GM21576 (cell line): ENCODE data around the gene C10orf90.

Experiments
- ATAC-seq: cut with Tn5 transposase; IDR thresholded peaks from one replicate; pipeline ENCODE4 v1.9.1; 2021; ENCODE audit warnings: mild to moderate bottlenecking, moderate library complexity; ENCODE audit not compliant: unreplicated experiment

Gene C10orf90

DNA sequence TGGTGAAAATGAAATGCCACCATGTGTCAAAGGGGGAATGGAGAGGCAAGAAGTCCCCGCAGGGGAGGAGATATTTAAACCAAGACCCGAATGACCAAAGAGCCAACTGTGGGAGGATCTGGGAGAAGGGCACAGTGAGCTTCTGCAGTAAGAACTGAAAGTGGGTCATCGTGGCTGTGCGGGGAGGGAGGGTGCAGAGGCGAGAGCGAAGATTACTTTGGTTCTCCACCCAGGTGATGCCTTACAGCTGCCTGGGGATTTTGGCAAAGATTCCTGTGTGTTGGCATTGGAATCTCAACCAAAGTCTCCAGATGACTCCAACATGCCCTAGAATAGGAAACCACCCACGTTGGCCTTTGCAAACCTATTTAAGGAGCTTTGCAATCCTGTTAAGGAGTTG lies 238.0 kb downstream of the C10orf90 start:
- ATAC-seq: no peak

DNA sequence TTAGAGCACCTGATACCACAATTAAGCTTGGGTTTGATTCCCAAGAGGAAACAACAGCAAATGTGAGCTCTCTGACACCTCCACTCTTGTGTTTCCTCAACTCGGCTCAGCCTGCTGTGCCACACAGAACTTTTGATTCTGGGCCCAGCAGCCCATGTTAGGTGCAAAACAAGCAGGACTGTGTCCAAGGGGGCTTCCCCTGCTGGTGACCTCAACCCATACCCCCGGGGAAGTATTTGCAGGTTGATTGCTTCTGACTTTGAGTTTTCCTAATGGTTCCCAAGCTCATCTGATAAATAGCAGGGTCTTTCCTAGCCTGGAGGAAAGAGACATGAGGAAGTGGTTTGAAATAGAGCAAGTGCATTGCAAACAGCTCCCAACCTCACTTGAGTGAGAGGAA lies 238.7 kb downstream of the C10orf90 start:
- ATAC-seq: no peak

DNA sequence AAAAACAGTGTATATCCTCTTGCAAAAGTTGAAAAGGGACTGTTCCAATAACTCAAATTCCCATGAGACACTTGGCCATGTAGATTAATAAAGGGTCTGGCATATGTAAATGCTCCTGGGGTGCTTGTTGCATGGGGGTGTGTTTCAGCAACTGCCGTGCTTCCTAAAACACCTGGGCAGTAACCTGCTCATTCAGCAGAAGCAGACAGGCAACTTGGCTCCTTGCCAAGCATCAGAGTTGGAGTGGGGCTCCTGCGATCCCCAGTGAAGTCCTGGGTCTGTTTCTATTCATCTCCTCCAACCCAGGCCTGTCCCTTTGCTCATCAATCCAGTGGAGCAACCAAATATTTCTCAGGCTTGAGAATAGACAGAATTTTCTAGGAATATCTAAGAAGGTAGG lies 240.0 kb downstream of the C10orf90 start:
- ATAC-seq: no peak

DNA sequence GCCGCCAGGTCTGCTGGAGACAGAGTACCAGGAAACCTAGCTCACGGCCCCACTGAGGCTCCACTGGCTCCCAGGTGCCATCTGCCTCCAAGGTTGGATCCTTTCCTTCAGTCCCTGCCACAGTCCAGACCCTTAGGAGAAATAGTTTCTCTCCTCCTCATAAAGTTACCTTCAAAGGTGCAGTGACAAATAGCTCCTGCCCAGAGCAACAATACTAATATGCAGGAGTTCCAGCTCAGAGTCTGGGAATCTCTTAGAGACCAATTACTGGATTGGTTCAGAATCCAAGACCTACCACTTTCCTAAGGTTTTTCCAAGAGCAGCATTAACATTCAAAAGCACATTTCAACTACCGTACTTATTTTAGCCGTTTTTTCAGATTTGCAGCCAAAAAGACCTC lies 241.2 kb downstream of the C10orf90 start:
- ATAC-seq: no peak

DNA sequence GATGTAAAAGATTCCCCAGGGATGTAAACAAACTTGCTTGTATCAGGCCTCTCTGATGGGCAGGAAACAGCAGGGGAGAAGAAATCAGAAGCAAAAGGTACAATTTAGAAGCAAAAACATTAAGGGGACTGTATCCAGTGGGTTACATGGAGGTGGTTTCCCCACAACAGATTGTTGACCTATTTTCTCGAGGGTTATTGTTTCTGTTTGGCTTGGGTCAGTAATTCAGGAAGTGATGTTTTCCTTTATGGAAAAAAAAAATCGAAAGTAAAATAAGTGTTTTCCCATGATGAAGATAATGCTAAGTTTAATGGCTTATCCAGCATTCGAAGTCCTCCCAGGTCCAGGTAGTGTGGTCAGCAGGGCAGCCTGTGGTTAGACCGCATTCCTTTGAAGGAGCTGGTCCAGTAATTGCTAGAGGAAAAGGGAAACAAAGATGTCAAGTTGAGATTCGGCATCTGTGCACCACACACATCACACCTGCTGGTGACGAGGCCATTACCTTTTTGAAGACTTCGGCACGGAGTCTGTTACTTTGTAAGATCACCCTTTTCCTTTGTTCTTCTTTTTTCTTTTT lies 244.9 kb downstream of the C10orf90 start:
- ATAC-seq: no peak

DNA sequence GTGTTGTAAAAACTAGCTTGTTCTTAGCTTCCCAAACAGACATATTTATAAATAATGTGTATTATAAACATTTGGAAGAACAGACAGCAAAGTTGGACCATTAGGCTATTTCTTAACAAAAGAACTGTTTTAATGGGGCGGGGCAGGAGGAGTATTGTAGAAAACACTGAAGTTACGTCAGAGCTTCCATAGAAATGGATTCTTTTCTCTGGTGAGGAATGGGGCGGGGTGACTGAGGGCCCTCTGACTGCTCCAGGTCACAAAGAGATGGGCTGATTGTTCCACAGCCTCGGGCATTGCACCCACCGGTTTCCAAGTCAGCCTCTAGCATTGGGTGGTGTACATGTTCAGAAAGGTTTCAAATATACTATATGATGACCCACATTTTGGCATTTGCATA lies 245.5 kb downstream of the C10orf90 start:
- ATAC-seq: no peak

DNA sequence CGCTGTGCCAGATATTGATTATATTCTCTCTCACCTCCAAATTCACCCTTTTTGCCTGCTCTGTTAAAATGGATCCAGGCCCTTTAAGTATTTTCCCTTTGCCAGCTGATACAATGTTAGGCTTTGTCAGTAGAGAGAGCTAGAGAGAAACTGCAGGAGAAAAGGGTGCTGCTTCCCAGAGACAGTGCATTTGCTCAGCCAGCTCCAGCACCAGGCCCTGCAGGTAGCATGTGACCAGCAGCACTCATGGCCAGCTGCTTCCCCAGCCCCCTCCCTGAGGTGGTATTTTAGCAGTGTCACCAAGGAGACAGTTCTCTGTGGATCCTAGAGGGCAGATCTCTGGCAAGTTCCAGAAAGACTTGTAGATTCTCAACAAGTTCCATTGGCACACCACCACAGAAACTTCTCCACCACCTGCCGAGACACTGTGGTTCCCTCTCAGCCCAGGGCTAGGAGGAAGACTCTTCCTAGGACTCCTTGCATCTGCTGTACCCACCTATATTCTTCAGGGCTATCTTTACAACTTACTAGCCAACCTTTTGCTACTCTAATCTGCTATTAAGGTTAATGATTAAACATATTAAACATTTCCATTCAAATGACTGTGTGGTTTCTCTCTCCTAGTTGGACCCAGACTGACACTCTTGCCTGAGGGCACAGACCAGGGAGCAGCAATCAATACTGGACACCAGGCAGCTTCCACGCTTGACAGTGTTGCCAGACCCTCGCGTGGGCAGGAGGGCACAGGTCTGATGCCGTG lies 246.6 kb downstream of the C10orf90 start:
- ATAC-seq: no peak

DNA sequence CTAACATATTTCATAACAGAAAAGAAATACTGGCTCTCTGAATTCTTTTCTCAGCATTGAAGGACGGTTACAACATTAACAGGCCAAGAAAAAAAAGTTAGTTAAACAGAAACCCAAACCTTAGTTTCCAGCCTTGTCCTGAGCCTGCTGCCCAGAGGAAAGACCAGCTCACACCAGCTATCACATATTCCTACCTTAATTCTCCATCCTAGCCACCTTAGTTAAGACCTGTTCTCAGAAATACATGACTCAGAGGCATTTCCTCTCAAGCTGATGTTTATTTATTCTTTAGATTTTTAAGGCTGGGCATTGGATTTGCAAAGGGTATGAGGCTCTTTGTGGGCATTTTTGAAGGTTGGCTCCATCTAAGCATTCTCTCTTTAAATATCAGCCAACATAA lies 247.9 kb downstream of the C10orf90 start:
- ATAC-seq: no peak

DNA sequence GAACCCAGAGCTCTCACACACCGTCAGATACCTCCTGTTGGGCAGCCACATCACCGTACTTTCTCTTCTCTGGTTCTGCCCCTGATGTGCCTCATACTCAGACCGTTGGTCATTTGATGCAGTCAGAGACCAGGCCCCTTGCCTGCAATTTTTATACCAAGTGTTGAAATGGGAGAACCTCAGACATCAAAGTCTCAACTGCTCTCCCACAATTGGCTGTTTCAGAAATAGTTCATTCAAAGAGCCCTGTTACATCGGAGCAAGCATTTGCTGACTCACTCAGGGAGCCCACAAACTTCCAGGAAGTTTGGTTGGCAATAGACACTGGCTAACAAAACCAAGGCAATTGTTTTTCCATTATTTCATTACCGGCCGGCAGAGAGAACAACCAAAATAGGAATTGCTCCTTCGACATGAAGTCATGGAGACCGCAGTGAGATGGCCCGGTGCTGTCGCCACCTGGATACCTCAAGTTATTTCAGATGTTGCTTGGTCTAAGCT lies 248.7 kb downstream of the C10orf90 start:
- ATAC-seq: no peak

DNA sequence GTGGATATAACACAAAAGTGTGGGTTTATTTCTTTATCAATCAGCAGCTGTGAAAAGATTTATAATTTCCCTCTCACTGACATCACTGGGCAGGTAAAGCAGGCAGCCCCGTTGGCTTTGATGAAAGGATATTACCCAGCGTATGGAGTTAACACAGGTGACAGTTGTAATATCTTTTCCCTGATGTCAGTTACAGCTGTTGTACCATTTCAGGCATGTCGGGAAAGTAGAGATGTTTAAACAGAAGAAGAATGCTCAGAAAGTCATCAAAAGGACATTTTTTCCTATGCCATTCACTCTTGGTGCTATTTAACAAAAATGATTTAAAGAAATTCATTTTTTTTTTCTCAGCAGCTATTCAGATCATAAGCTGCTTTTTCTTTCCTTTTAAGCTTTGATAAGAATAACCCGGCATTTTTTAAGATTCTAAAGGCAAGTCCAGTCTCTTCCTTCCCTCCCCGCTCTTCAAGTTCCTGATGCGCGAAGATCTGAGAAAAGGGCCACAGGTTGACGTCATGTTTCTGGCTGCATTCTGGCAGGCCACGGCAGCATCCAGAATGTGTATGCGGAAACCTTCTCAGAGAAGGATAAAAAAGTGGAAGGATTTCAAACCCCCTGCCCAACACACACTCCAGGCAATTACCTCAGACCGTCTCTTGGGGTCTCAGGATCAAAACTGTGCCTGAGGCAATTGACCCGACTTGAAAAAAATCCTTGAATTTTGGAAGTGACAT lies 249.8 kb downstream of the C10orf90 start:
- ATAC-seq: no peak

DNA sequence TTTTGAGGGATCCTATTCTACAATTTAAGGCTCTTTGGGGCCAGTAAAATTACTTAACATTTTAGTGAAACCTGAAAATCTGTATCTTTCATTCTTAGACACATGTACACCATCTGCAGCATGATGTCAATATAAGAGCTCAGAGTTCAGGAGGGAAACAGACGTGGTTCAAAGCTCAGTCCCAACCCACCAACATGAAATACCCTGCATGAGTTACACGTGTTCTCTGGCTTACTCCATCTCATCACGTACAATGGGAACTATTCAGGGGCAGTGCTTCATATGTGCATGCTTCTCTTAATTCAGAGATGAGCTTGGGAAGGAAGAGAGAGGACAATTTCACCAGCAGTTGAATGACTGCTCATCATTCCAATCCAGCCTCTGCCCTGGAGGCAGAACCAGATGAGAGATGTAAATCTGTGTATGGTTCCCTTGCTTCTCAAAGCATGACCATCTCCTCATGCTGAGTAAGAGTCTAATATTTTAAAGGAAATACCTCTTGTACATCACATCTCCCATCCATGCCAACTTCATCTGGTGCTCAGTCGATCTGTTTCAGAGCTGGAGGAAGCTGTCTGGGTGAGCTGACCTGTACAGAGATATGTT lies 253.2 kb downstream of the C10orf90 start:
- ATAC-seq: no peak

DNA sequence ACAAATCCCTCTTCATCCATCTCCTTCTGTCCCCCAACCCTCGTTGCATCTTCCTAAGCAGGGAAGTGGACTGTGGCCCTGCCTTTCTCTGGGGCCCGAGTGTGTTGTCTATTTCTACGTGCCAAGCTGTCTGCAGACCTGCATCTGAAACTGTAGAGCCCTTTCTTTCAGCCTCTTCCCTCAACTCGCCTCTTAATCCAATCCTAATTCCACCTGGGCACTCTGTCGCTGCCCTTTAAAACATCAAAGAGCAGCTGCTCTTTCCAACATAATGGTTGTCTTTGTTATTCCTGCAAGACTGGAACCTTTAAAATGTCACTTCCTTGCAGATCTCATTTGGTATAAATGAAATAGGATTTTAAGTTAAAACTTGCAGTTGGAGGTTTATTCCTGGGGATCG lies 260.7 kb downstream of the C10orf90 start:
- no peak for ATAC-seq

DNA sequence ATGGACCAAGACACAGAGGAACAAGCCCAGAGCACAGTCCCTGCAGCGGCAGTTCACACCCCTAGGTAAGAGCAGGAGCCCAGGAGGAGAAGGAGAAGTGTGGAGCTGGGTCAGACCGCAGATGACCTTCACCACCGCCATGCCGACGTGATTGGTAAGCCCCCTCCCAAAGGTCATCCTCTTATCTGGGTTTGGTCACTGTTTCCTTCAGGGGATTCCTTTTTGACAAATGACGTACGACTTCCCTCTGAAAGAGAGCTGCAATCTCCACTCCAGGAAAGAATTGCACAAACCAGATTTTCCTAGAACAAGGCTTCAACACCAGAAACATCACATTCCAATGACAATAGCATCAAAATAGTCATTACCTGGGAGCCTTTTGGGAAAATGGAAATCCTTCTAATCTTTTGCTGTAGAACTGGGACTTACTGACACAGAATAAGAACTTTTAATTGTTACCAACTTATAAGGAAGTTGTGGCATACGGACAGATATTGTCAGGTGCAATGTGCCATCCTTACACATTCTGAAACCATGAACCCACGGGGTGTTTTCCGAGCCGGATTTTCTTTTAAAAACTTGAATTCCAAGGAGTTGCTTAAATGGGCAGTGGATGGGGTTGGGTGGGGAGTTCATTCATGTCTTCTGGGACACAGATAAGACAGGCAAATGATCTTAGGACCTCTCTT lies 261.4 kb downstream of the C10orf90 start:
- no peak for ATAC-seq

DNA sequence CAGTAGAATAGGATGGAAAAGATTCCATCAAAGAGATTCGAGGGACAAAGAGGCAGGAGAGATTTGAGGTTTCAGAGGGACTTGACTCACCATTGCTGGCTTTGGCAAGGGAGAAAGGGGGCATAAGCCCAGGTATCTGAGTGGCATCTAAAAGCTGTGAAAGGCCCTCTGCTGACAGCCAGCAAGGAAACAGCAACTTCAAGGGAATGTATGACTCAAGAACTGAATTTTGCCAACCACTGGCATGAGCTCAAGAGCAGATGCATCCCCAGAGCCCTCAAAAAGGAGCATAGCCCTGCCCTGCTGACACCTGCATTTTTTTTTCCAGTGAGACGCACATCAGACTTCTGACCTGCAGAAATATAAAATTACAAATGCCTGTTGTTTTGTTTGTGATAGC lies 262.7 kb downstream of the C10orf90 start:
- no peak for ATAC-seq

DNA sequence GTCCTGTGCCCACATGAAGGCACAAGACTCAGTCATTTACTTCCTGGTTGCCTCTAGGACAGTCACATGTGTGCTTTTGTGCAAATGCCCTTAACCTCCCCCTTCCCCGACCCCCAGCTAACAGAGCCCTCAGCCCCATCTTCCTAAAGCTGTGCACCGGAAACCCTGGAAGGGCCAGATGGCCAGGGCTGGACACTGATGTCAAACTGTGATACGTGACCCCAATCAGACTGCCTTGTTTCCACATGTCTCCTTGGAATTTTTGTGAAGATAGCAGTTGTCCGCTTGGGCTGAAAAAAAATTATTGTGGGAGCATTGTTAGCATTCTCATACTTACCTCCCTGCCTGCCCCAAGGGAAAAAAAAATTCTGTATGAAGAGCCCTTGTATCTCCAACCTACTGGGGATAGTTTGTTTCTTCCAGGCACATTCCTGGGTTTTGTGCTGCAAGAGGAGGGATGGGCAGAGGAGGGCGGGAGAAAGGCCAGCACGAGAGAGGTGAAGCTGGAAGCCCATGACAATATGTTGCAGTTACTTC lies 265.2 kb downstream of the C10orf90 start:
- ATAC-seq: no peak

DNA sequence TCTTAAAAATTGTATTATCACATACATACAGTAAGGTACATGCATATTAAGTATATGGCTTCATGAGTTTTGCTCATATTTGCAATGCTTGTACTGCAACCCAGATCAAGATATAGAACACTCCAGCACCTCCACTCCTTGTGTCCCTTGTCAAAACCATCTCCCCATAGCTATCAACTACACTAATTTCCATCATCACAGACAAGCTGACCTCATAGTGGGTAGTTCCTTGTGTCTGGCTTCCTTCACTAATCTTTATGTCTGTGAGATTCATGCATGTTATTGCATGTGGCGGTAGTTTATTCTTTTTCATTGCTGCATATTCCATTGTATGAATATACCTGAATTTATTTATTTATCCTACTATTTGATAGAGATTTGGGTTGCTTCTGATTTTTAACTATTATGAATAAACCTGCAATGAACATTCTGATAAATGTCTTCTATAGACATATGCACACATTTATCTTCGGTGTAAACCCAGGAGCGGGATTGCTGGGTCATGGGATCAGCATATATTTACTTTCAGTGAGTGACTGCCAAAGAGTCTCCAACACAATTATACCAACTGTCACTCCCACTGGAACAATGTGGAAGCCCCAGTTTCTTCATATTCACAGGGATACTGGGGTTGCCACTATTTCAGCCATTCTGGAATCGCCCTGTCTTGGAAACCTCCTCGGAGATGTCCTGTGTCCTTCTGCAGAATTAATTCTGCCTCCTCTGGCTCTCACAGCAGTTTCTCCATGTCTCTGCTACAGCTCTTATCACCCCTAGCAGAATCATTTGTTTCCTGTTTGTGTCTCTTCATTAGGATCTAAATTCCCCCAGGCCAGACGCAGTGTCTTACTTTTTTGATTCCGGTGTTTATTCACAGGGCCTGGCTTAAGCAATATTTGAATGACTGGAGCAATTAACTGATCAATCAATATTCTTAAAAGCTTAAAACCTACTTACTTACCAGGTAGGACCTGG lies 267.5 kb downstream of the C10orf90 start:
- no peak for ATAC-seq

DNA sequence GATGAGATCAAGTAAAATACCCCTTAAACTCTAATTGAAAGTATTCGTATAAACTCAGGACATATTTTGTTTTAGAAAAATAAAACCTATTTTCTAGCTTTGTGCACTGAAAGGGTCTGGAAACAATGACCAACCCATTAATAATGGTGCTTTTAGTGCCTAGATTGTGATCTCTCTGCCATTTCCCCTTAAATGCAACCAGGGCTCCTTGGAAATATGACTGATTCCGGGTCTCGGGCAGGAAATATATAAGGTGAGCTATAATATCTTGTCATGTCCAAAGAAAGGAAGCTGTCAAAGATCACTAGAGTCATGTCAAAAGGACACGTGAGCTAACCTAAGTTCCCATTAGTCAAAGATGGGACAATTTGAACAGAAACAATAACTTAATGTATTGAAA lies 269.9 kb downstream of the C10orf90 start:
- ATAC-seq: no peak

DNA sequence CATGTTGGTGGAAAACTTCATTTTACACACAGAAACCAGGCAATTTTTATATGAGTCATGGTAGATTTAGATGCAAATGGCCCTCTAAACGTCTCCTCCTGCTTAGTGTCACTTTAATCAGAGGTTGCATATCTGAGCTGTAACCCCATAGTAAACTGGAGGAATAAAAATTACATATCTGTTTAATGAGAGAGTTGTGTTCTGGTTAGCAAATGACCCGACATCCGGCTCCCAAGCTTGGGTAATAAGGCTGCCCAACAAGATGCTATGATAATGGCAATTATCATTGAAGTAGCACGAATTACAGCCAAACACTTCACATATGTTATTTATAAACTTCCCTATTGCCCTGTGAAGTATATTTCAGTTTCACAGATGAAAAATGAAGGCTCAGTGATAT lies 271.6 kb downstream of the C10orf90 start:
- ATAC-seq: no peak

DNA sequence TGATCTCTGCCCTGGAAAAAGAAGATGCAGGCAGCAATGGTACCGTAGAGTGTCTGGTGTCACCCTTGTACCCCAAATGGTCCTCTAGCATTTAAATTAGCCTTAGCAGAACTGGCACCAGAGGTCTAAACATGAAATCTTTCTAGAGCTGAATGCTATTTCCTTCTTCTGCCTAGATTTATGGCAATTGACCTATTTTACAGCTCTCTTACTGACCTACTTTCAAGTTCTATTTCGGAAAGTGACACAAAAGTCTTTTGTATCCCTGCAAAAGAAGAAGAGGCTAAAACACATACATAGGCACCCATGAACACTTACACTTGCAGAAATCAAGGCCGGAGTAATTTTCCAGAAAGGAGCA lies 272.1 kb downstream of the C10orf90 start:
- no peak for ATAC-seq
